Ovary (tissue), 9 donors: ENCODE measurements around the gene MX2. TPM values are rescaled to one million over a fixed set of nuclear protein-coding genes. Genes with fewer than 3 reads are reported as not detected.
"Not testable (repeated sequence)": the region's sequence is repeated elsewhere in the genome, so short reads cannot be mapped to it uniquely, and the experiment has no call there.

Source experiments
- DNase-seq, 5 donors: peaks; one replicate each; pipeline ENCODE4 v3.0.0-alpha.2; 2019 to 2020
- H3K27ac ChIP-seq, 2 donors: fragments of 200-600 bp; one replicate each; pipeline versions ENCODE4 v1.5.1 to v1.8.0; 2019 to 2022
- H3K27me3 ChIP-seq: fragments of 200-600 bp; one replicate; pipeline ENCODE4 v1.8.0; 2022
- H3K36me3 ChIP-seq: fragments of 200-600 bp; sonication (generic); one replicate; pipeline ENCODE4 v1.5.1; 2019
- H3K4me1 ChIP-seq: one replicate; pipeline ENCODE4 v1.8.1; 2013; ENCODE audit warnings: mild to moderate bottlenecking, moderate library complexity; ENCODE audit not compliant: insufficient read depth
- H3K4me3 ChIP-seq: fragments of 200-600 bp; sonication (generic); one replicate; pipeline ENCODE4 v1.5.1; 2017
- H3K9me3 ChIP-seq, 2 donors: fragments of 200-600 bp in 1 of 2; sonication (generic) in 1 of 2; one replicate each; pipeline versions ENCODE4 v1.5.1 to v1.8.1; 2013 to 2019; ENCODE audit warnings: mild to moderate bottlenecking in 1 of 2, moderate library complexity in 1 of 2
- EP300 ChIP-seq: sonication (generic); formaldehyde crosslinking; IDR thresholded peaks from one replicate; pipeline ENCODE4 v1.6.1; 2017; ENCODE audit warnings: antibody characterized with exemption
- POLR2A ChIP-seq: fragments of 450-650 bp; IDR thresholded peaks from one replicate; pipeline ENCODE4 v1.6.1; 2017; ENCODE audit warnings: antibody characterized with exemption, mild to moderate bottlenecking, moderate library complexity
- WGBS, 3 donors: extraction: QIAGEN DNeasy Blood & Tissue Kit in 1 of 3; methylation state at CpG; one replicate each; pipeline versions ENCODE4 v1.1.5 to v1.1.7; 2013 to 2017; 5-methylcytosine and 5-hydroxymethylcytosine counted together
- intact Hi-C, 4 donors: fragments of 100-400 bp; cut with DNase I; formaldehyde crosslinking; loops; one replicate each; pipeline versions ENCODE4 v1.11.0 to v1.15.1; 2022 to 2023
- polyA plus RNA-seq, 2 donors: library from polyadenylated mRNA; stranded (reverse); fragments of 200-250 nt in 1 of 2; fragments of 350-450 nt in 1 of 2; fragmentation: Illumina TruSeq in 1 of 2; extraction: RNeasy Lipid Tissue Mini Kit (QIAGEN cat#74804) in 1 of 2; gene quantifications; one replicate each; pipeline ENCODE4 v1.2.3, GENCODE V29; 2013 to 2014
- total RNA-seq, 7 donors: library from RNA; depleted of rRNA in 2 of 7; stranded (reverse); fragments of >200 nt in 2 of 7; fragmentation: NEBNext Ultra II Directional in 3 of 7; extraction: Animal tissue kit (Norgen Biotek cat#: 25700) in 3 of 7; gene quantifications; one replicate each; pipeline versions ENCODE4 v1.1.0 to v1.2.4, GENCODE V29; 2016 to 2023
- TF ChIP-seq, protein P1 (sequence below), 3 donors: fragments of 450-650 bp in 2 of 3; fragments of 200-600 bp in 1 of 3; IDR thresholded peaks; one replicate each; pipeline versions ENCODE4 v1.5.1 to v1.8.0; 2016 to 2022; ENCODE audit warnings: antibody characterized with exemption in 3 of 3, mild to moderate bottlenecking in 1 of 3
- donor health status: DM: no; HTN: no; CAD: no; lungs with moderate emphysema.
- donor health status: DM: no; HTN: no; CAD: no.
- donor health status: Bipolar disorder and iron deficiency.
- donor health status: DM: yes; HTN: yes; CAD: no.
- donor health status: DM: no; HTN: no; CAD: no.
- donor health status: DM: yes; HTN: yes; CAD: no.

MX2 gene
- total and polyA plus RNA-seq, 9 donors = 2.6 to 34.6 (median 5.1) TPM

DNA sequence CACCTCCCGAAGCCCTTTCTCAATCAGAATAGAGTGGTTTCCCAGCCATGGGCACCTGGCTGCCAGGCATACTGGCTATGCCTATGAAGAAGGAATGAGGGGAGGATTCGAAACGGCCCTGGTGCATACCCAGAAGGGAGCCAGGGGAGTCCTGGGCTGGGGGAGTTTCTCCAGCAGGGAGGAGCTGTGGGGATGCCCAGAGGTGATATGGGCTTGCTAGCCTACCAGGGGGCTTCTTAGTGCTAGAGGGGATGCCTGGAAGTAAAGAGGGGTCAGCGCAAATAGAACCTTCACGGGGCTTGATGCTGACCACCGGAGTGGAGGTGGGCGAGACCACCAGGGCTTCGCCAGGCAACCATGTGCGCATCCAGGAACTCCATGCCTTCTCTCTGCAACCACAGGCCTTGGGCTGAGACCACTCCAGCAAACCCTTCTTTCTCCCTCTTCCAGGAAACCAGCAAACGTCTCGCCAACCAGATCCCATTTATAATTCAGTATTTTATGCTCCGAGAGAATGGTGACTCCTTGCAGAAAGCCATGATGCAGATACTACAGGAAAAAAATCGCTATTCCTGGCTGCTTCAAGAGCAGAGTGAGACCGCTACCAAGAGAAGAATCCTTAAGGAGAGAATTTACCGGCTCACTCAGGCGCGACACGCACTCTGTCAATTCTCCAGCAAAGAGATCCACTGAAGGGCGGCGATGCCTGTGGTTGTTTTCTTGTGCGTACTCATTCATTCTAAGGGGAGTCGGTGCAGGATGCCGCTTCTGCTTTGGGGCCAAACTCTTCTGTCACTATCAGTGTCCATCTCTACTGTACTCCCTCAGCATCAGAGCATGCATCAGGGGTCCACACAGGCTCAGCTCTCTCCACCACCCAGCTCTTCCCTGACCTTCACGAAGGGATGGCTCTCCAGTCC lies 46.0 kb downstream of the MX2 start:
- Histone ChIP-seq H3K36me3 (no peaks in the 10 kb centered on the region), H3K4me3 (no peak overlapping the region), H3K4me1 (no peaks in the 10 kb centered on the region), H3K27me3 (no peaks in the 10 kb centered on the region), H3K27ac (no peak overlapping the region), H3K9me3 (no peaks in the 10 kb centered on the region)
- 94 to 96% (median 94%) methylated on average over 24 of the region's 24 CpGs for WGBS, 3 donors
- intact Hi-C loops = no loop called here
- TF ChIP-seq POLR2A (no peak), EP300 (no peak)
- TF ChIP-seq, protein P1, sequence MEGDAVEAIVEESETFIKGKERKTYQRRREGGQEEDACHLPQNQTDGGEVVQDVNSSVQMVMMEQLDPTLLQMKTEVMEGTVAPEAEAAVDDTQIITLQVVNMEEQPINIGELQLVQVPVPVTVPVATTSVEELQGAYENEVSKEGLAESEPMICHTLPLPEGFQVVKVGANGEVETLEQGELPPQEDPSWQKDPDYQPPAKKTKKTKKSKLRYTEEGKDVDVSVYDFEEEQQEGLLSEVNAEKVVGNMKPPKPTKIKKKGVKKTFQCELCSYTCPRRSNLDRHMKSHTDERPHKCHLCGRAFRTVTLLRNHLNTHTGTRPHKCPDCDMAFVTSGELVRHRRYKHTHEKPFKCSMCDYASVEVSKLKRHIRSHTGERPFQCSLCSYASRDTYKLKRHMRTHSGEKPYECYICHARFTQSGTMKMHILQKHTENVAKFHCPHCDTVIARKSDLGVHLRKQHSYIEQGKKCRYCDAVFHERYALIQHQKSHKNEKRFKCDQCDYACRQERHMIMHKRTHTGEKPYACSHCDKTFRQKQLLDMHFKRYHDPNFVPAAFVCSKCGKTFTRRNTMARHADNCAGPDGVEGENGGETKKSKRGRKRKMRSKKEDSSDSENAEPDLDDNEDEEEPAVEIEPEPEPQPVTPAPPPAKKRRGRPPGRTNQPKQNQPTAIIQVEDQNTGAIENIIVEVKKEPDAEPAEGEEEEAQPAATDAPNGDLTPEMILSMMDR (IDR thresholded peaks at IDR 0.05) = no peak
- DNase-seq = no peak

DNA sequence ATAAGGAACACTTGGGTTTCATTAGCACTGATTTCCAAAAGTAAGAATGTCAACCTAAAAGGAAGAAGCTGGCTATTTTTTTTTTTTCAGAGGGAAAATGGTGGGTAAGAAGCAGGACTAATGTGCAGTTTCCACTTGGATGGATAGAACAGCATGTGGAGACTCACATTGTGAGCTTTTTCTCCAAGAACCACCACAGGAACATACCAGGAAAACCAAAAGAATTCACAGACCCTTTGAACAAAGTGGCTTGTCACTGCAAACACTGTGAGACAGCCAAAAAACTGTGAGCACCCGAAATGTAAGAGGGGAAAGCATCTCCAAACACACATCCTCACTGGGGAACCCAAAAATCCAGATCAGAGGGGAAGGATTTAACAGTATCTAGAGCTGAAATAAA lies 48.5 kb downstream of the MX2 start:
- TF ChIP-seq, protein P1 (IDR thresholded peaks at IDR 0.05) = no peak
- TF ChIP-seq EP300 = no peak
- TF ChIP-seq POLR2A = no peak
- H3K27me3 ChIP-seq = no peaks in the 10 kb centered on the region
- no peak for DNase-seq
- no peaks in the 10 kb centered on the region for H3K36me3 ChIP-seq
- no peaks in the 10 kb centered on the region for H3K4me1 ChIP-seq
- no peak overlapping the region for H3K4me3 ChIP-seq
- WGBS, 3 donors = 57 to 83% (median 73%) methylated on average over 1 of the region's 1 CpG
- intact Hi-C loops = no loop called here
- no peaks in the 10 kb centered on the region for H3K9me3 ChIP-seq
- H3K27ac ChIP-seq = no peak overlapping the region

DNA sequence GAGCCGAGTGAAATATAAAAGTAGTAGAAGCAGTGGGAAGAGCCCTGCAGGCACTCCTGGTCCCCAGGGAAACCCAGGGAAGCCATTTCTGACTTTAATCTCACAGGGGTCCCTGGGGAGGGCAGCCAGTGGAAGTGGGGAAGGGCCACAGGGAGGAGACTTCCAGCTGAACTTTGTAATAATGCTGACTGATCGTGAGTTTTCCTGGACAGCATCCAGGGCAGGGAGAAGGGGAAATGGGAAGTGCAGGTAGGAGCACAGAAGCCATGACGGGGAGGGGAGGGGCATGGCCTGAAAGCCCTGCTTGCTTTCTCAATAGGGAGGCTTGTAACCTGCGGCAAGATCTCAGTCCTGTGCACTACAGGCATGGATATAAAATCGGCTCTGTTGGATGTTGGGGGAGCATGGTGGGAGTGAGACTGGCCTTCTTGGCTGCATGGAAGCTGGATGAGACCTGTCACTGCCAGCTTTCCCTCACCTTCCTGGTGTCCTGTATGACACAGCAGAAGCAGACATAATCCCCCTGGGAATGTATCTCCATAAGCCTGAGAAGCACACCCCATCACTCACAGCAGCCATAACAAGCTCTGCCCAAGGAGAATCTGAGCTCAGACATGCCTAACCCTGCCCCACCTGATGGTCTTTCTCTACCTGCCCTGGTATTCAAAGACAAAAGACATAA lies 49.1 kb downstream of the MX2 start:
- Histone ChIP-seq H3K9me3 (no peaks in the 10 kb centered on the region), H3K4me3 (no peak overlapping the region), H3K4me1 (no peaks in the 10 kb centered on the region), H3K36me3 (no peaks in the 10 kb centered on the region), H3K27me3 (no peaks in the 10 kb centered on the region), H3K27ac (no peak overlapping the region)
- intact Hi-C loops = no loop called here
- no peak for TF ChIP-seq POLR2A
- TF ChIP-seq EP300 = no peak
- TF ChIP-seq, protein P1 (IDR thresholded peaks at IDR 0.05) = no peak
- 81% methylated on average over 5 of the region's 5 CpGs for WGBS, 3 donors
- DNase-seq = no peak

DNA sequence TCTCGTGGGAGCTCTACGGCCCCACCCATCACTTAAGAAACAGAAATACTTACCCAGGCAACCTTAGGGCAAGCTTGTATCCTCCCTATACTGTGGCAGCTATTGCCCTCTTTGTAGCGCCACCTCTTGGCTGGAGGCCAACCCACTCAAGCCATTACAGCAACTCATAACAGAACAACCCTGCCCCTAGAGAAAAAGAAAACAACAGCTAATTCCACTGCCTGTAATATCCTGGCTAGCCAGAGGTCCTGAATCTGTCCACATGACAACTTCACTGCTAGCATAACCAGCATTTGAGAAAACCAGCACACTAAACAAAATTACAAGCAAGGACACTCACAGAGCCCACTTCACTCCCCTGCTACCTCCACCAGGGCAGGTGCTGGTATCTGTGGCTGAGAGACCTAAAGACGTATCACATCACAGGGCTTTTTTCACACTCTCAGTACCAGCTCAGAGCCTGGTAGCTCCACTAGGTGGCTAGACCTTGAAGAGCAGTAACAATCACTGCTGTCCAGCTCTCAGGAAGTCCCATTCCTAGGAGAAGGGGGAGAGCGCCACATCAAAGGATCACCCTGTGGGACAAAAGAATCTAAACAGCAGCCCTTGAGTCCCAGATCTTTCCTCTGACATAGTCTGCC lies 49.7 kb downstream of the MX2 start:
- H3K27ac ChIP-seq = no peak overlapping the region
- H3K4me3 ChIP-seq = no peak overlapping the region
- no peak for DNase-seq
- H3K4me1 ChIP-seq = no peaks in the 10 kb centered on the region
- TF ChIP-seq POLR2A (no peak), EP300 (no peak)
- TF ChIP-seq, protein P1 (IDR thresholded peaks at IDR 0.05) = no peak
- intact Hi-C loops = no loop called here
- H3K36me3 ChIP-seq = no peaks in the 10 kb centered on the region
- WGBS, 3 donors = 75 to 91% (median 82%) methylated on average over 5 of the region's 5 CpGs
- no peaks in the 10 kb centered on the region for H3K9me3 ChIP-seq
- no peaks in the 10 kb centered on the region for H3K27me3 ChIP-seq

DNA sequence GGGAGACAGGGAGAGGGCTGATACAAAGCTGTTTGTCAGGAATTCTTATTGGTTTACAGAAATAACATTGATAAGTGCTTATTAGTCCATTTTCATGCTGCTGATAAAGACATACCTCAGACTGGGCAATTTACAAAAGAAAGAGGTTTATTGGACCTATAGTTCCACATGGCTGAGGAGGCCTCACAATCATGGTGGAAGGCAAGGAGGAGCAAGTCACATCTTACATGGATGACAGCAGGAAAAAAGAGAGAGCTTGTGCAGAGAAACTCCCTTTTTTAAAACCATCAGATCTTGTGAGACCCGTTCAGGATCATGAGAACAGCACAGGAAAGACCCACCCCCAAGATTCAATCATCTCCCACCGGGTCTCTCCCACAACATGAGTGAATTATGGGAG lies 55.7 kb downstream of the MX2 start:
- H3K4me3 ChIP-seq, H3K4me1 ChIP-seq, H3K27me3 ChIP-seq, H3K9me3 ChIP-seq, intact Hi-C loops, H3K36me3 ChIP-seq, H3K27ac ChIP-seq, DNase-seq: not testable (repeated sequence)
- 76 to 88% (median 85%) methylated on average over 2 of the region's 2 CpGs for WGBS, 3 donors
